G401 (cell line): ENCODE results near the gene VAMP1. TPM values are rescaled to one million over a fixed set of nuclear protein-coding genes. Genes with fewer than 3 reads are reported as not detected.
A peak's percentile ranks its signal among the peaks of the same experiment; 100 is the strongest.

ENCODE experiments used
- DNase-seq: peaks from one replicate; pipeline ENCODE4 v3.0.0-alpha.2; 2015; ENCODE audit warnings: low spot score
- in situ Hi-C: cut with HindIII; loops from 2 replicates; pipeline ENCODE4 v1.10.0; 2016; ENCODE audit warnings: low sequenced_read_pairs, mixed read lengths
- total RNA-seq: library from RNA; depleted of rRNA; stranded (reverse); fragments of >200 nt; shearing (Covaris generic); gene quantifications from 2 replicates; pipeline ENCODE4 v1.2.3, GENCODE V29; 2014

Gene VAMP1
- total RNA-seq, 1 experiment from 2014 or later, result 7.6 TPM

DNA sequence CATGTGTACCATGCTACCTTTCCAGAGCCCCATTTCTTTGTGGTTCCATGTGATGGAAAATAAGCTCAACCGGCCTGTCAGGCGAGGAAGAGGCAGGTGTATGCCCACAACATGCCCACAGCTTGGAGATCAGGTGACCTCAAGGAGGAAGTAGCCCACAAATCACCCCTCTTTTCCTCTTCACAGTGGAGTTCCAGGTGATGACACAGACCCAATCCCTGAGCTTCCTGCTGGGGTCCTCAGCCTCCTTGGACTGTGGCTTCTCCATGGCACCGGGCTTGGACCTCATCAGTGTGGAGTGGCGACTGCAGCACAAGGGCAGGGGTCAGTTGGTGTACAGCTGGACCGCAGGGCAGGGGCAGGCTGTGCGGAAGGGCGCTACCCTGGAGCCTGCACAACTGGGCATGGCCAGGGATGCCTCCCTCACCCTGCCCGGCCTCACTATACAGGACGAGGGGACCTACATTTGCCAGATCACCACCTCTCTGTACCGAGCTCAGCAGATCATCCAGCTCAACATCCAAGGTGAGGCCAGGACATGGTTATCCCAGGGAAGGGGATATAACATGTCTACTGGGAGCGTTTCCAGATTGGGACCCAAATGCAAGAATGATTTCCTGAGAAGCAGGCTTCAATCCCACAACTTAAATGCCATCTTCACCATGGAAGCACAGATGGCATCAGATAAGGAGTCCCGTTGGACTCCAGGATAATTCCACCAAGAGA, 13.1 kb downstream of the VAMP1 start:
- no peak for DNase-seq

GRCh38 chr12:6452944-6453630, 17.4 kb downstream of the VAMP1 start:
- no peak for DNase-seq
- in situ Hi-C loops, result no loop called here

More for the DNA sequence above, 13.1 kb downstream of the VAMP1 start:
- in situ Hi-C loops, result no loop called here

- DNase-seq, result peak; percentile 31
- in situ Hi-C loops, result no loop called here
These were observed 18.1 kb downstream of the VAMP1 start for GRCh38 chr12:6452245-6452943.

DNA sequence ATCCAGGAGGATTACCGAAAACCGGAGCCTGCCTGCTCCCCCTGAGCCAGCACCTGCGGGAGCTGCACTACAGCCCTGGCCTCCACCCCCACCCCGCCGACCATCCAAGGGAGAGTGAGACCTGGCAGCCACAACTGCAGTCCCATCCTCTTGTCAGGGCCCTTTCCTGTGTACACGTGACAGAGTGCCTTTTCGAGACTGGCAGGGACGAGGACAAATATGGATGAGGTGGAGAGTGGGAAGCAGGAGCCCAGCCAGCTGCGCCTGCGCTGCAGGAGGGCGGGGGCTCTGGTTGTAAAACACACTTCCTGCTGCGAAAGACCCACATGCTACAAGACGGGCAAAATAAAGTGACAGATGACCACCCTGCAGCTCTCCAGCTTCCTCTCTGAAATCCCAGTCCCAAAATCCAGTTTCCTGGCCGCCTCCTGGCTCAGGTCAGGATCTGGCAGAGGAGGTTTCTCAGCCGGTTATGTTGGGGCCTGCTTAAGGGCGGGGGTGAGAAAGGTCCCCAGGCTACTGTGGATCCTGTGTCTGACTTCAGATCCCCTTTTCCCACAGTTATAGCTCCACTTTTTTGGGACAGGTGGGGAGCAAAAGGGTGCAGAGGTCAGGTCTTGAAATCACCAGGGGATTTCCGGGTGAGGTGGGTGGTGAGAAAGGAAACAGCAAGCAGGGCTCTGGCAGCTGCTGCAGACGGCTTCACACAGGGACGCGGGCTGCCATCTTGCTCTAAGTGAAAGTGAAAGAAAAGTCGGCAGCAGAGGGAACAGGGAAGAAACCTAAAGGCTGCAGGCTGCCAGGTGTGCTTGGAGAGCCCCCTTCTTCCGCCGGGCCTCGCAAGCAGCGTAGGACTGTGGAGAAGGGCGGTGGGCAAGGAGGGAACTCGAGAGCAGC, 18.9 kb downstream of the VAMP1 start, which contains the start of gene TAPBPL:
TSS of gene TAPBPL (plus strand) at position 695 of the 897 bp plus-strand sequence. CDS start 207 bp downstream, outside the sequence.
- DNase-seq, result peak; percentile 74
- in situ Hi-C loops, result no loop called here

GRCh38 chr12:6450869-6451347, 19.6 kb downstream of the VAMP1 start:
- DNase-seq, result no peak
- in situ Hi-C loops, result no loop called here

DNA sequence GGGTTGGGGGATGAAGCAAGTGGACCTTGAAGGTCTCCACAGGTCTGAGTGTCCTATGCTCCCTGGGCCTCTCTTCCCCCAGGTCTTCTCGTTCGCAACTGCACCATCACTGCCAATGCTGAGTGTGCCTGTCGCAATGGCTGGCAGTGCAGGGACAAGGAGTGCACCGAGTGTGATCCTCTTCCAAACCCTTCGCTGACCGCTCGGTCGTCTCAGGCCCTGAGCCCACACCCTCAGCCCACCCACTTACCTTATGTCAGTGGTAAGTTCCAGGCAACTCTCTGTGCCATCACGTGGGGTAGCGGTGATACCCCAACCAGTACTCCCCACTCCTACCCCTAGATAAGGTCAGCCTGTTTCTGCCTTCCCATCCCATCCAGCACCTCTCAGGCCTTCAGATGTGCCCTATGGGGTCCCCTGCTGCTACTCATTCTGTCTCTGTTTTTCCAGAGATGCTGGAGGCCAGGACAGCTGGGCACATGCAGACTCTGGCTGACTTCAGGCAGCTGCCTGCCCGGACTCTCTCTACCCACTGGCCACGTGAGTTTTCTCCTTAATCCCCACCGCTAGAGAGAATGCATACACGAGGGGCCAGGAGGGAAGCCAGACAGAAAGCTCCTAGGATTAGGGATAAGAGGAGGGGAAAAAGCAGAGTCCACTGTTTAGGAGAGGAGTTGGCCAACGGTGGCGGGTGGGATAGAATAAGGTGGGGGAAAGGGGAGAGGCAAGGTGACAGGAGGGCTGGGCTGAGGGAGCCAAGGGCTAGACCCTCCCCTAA, 20.2 kb downstream of the VAMP1 start:
- in situ Hi-C loops, result no loop called here
- no peak for DNase-seq

- in situ Hi-C loops, result no loop called here
- no peak for DNase-seq
These were observed 25.5 kb downstream of the VAMP1 start, which contains the start of gene CD27 for GRCh38 chr12:6444704-6445688. Gene CD27 (plus strand): TSS chr12:6444955. CDS start chr12:6445096, 141 bp downstream.

GRCh38 chr12:6444031-6444430, 26.4 kb downstream of the VAMP1 start:
- no peak for DNase-seq
- in situ Hi-C loops, result no loop called here

- in situ Hi-C loops, result no loop called here
- DNase-seq, result no peak
These were observed 27.0 kb downstream of the VAMP1 start for GRCh38 chr12:6443361-6443983.

- in situ Hi-C loops, result no loop called here
- no peak for DNase-seq
These were observed 27.6 kb downstream of the VAMP1 start for GRCh38 chr12:6442836-6443235.

- in situ Hi-C loops, result no loop called here
- no peak for DNase-seq
These were observed 30.1 kb downstream of the VAMP1 start for GRCh38 chr12:6440391-6440790.

DNA sequence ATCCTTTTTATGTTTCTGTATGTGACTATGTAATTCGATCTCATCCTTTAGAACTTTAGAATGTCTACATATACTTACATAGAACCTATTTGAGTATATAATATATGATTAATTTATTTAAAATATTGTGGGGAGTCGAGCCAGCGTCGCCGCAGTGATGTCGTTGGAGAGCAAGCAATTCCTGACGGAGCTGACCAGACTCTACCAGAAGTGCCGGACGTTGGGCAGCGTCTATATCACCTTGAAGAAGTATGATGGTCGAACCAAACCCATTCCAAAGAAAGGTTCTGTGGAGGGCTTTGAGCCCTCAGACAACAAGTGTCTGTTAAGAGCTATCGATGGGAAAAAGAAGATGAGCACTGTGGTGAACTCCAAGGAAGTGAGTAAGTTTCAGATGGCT, 32.1 kb downstream of the VAMP1 start:
- no peak for DNase-seq
- in situ Hi-C loops, result no loop called here

- in situ Hi-C loops, result no loop called here
- no peak for DNase-seq
These were observed 32.9 kb downstream of the VAMP1 start for GRCh38 chr12:6437586-6437985.

GRCh38 chr12:6435961-6436715, 34.3 kb downstream of the VAMP1 start:
- in situ Hi-C loops, result no loop called here
- no peak for DNase-seq

DNA sequence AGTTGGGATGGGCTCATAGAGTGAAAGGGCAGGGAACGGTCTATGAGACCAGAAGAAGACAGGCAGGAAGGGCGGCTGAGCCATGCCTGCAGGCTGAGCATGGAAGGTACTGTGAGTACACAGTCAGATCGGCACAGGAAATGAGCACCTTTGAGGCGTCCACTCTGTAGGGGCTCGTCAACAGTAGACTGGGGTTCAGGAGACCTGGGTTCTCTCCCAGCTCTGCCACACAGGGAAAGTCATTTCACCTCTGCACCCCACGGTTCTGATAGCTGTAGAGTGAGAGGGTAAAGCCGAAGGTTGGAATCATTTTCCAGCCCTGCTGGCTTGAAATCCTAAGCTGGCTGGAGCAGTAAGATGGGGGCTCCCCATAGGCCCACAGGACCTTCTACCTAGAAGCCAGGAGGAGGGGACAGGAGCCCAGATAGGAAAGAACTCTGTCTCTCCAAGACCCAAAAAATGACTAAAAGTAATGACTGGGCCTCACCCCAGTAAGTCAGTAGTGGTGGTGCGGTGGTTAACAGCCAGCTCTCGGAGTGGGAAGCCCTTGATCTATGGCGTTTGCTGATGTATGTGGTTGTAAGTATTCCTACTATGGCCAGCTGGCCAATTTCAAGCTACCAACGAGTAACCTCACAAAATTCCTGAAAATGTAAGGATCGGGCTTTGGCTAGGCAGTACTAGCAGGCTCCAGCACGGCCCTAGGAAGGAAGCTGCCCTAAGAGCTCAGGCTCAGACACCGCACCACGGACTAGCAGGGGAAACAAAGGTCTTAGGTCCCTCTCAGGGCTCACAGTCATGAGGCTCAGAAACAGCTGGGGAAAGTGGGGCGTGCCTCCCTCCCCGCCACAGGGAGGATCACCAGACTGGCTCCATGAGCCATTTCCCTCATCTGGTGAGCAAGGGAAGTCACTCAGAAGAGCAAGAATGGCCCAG, 36.0 kb downstream of the VAMP1 start:
- in situ Hi-C loops, result no loop called here

More for the DNA sequence above, 36.0 kb downstream of the VAMP1 start:
- no peak for DNase-seq
